Measurements from ENCODE around the gene CDK5R2.

The CDK5R2 gene

DNA sequence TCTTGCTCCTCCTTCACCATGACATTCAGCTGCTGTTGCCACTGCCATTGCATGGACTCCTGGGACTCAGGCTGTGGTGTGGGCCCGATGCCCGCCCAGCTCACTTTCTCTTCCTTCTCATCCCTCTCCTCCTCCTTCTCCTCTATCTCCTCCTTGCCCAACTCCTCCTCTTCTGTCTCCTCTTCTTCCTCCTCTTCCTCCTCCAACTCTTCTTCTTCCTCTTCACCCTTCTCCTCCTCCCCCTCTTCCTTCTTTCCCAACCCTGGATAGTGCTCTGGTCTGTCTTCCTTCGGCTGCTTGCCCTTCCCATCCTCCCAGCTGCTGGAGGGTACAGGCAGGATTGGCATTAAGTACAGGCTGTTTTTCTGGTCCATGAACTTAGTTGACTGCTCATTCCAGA is 44.5 kb downstream of the CDK5R2 start:
- no peak for DNase-seq (ENCODE audit: low spot score)

DNA sequence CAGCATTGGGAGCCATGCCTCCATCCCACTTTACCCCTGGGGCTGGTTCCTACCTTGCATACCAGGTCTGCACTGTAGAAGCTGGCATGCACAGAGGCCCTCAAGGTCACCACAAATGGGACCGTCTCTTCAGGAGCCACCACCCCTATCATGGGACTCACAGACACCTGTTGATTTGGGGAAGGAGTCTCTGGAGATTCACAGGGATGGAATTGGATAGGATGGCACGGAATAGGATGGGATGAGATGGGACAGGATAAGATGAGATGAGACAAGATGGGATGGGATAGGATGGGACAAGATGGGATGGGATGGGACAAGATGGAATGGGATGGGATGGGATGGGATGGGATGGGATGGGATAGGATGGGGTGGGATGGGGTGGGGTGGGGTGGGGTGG is 49.8 kb downstream of the CDK5R2 start:
- DNase-seq (ENCODE audit: low spot score), result no peak

DNA sequence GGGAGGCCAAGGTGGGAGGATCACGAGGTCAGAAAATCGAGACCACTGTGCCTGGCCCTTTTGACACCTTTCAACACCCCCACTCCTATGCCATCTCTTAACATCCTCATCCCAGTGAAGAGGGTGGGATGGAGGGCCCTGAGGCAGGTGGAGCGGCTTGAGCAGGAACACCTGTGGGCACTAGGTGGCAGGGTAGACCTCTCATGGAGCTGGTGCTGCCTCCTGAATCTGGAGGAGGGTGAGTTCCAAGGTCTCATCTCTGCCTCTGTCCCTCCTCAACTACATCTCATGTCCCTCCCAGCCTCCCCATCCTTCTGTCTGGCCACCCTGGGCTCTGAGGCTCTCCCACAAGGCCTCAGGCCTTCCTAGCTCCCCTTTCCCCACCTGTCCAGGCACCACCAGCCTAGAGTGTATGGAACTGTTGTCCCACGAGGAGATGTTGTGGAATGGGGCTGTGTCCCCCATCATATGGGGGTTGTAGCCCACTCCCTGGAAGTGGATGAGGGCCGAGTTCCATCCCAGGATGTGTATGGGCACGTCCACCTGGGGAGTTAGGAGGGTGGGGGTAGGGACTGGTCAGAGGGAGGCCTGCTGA is 50.8 kb downstream of the CDK5R2 start:
- no peak for DNase-seq (ENCODE audit: low spot score)

DNA sequence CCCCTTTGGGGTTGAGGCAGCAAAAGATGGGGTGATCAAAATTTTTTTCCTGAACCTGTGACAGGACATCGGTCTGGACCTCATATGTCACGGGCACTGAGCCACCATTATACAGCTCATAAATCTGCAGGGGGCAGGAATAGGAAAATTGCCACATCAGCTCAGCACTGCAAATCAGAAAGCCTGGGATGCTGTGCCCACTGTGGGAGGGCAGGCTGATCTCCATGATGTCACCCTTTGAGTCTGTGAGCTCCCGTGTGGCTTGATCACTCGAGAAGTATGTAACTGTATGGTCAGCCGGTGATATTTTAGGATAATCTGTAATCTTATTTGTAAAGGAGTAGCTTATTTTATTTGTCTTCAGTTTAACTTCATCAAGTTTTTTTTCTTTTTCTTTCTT is 51.4 kb downstream of the CDK5R2 start:
- DNase-seq (ENCODE audit: low spot score), result no peak

Data from AG20443 (cell line).